Measurements from ENCODE around the gene CSTF2T. TPM values are rescaled to one million over a fixed set of nuclear protein-coding genes. Genes with fewer than 3 reads are reported as not detected.
A peak's percentile ranks its signal among the peaks of the same experiment; 100 is the strongest.

Gene CSTF2T, protein sequence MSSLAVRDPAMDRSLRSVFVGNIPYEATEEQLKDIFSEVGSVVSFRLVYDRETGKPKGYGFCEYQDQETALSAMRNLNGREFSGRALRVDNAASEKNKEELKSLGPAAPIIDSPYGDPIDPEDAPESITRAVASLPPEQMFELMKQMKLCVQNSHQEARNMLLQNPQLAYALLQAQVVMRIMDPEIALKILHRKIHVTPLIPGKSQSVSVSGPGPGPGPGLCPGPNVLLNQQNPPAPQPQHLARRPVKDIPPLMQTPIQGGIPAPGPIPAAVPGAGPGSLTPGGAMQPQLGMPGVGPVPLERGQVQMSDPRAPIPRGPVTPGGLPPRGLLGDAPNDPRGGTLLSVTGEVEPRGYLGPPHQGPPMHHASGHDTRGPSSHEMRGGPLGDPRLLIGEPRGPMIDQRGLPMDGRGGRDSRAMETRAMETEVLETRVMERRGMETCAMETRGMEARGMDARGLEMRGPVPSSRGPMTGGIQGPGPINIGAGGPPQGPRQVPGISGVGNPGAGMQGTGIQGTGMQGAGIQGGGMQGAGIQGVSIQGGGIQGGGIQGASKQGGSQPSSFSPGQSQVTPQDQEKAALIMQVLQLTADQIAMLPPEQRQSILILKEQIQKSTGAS
- total RNA-seq (2014; rRNA removed) = 24.0 and 24.9 TPM in 2 replicates
- polyA plus RNA-seq (2012) = 10.4 TPM

DNA sequence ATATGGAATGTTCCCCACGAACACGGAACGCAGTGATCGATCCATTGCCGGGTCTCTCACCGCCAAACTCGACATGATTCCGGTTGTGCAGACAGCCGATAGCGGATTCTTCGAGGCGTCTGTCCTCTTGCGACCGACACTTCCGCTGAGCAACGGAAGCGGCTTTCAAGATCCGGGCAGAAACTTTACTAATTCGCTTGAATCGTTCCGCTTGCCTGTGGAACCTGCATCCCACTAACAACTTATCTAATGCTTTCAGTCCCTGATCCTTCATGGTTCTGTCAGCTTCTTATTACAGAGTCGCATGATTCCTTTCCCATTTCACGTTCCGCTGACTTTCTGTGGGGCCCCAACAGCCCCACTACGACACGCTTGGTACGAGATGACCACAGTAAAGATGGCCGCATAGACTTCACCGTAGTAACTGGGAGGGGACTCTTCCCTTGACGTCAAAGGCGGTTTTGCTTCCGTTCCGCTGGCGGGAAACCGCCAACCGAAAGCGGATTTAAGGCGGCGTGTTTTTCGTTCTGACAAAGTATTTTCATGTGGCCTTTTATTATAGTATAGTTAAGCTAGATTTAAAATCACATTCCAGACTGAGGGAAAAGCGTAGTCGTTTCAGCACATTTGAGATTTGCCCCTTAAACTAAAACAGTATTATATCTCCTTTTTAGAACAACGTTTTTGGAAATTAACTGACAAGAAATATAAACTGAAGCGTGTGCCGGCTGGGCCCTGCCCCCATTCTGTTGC lies at the start of gene CSTF2T:
TSS of gene CSTF2T (minus strand) at position 121 of the 753 bp plus-strand sequence. CDS start at position 75, 46 bp downstream.
- DNase-seq (ENCODE audit: low read depth) = peak; percentile 93

DNA sequence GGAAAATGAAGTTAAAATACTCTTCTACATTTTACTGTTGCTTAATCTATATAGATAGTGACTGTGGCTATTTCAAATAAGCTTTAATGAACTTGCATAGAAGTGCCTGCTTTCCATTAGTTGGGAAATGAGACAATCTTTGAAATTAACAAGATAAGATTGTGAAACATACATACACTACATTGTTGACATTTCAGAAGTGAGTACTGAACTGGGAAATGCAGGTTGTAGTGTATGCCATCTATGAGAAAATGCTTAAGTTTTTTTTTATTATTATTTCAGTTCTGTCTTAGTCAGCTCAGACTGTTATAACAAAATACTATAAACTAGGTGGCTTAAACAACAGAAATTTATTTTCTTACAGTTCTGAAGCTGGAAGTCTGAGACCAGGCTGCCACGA lies 49.6 kb upstream of the CSTF2T start:
- DNase-seq (ENCODE audit: low read depth) = no peak

DNA sequence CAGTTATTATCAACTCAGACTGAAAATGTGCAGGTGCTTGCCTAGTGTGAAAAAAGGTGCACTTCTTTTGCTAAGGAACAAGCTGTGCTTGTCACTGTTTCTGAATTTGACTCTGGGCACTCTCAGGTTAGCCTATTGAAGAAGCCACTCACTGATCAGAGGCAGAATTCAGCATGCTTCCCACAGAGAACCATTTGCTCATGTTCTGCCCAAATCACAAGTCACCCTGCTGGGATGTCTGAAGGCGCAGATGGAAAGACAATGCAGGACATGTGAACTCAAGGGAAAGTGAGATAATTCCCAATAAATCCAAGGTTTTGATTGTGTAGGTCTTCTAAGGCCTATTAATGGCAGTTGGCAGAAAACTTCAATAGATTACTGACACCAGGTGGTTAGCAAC lies 47.8 kb upstream of the CSTF2T start:
- DNase-seq (ENCODE audit: low read depth) = no peak

DNA sequence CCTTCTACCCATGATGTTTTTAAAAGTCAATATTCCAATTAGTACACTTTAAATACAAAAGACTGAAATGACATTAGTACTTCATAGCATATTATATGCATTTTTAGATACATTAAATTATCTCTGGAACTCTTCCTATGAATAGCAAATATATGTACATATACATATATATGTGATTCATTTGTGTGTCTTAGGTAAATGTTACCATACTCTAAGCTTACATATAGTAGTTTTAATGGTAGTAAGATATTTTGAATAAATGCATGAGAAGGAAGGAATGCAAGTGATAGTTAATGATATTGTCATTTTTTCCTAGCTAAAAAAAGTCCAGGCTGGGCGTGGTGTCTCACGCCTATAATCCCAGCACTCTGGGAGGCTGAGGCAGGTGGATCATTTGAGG lies 46.0 kb upstream of the CSTF2T start:
- DNase-seq (ENCODE audit: low read depth) = no peak

DNA sequence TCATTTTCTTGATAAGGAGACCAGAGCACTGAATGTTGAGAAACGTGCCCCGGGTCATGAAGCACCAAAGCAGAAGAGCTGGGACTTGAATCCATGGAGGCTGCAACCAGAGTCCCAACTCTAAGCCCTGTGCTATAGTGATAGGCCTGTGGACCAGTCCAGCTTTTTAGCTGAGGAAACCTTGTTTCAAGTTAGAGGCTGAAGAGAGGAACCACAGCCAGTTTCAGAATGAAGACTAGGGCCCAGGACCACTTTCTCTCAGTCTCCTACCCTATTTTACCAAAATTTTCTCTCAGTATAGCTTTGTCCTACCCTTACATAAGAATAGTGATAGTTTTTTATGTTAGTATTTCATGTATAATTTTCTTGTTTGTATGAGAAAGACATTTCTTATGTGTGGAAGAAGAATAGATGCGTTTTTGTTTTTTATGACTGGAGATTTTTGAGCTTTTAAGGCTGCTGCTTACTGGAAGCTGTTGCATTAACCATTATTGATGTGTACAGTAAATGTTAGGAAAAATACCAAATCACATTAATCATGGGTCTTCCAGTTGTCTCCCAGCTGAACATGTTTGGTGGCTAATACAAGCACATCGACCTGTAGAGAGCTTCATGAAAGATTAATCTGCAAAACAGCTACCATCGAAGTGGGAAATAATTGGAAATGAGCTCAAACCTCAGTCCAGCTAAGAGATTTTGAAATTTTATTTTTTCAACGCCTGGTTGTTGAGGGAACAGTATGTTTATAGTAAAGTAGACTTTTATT lies 45.0 kb upstream of the CSTF2T start:
- DNase-seq (ENCODE audit: low read depth) = no peak

DNA sequence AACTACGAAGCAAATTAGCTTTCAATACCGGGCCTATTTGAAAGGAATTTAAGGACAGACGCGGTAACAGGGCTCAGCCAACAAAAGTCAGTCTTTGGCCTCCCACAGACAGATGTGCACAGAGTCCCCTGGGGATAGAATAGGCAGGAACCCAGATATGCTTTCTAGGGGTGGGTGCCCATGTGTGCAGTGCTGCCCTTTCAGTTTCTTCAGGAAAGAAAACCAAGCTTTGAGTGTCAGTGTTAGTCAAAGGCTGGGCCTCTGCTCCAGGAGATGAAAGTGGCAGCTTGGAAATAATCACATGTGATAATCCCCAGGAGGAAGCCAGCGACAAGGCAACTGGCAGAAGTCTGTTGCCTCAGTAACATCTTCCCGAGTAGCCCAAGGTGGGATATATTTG lies 43.8 kb upstream of the CSTF2T start:
- DNase-seq (ENCODE audit: low read depth) = peak; percentile 27

DNA sequence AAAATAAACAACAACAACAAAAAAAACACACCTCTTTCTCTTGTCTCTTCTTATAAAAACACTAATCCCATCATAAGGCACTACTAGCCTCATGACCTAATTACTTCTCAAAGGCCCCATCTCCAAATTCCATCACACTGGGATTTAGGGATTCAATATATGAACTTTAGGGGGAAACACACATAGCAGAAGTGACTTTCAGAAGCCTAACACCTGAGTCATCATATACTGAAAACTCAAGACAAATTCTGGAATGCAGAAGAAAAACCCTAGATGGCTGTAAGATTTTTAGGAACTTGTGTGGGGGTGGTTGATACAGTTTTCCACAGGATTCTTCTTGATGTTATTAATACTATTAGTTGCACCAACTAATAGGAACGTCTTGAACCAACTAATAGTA lies 33.7 kb upstream of the CSTF2T start:
- peak; percentile 21 for DNase-seq (ENCODE audit: low read depth)

DNA sequence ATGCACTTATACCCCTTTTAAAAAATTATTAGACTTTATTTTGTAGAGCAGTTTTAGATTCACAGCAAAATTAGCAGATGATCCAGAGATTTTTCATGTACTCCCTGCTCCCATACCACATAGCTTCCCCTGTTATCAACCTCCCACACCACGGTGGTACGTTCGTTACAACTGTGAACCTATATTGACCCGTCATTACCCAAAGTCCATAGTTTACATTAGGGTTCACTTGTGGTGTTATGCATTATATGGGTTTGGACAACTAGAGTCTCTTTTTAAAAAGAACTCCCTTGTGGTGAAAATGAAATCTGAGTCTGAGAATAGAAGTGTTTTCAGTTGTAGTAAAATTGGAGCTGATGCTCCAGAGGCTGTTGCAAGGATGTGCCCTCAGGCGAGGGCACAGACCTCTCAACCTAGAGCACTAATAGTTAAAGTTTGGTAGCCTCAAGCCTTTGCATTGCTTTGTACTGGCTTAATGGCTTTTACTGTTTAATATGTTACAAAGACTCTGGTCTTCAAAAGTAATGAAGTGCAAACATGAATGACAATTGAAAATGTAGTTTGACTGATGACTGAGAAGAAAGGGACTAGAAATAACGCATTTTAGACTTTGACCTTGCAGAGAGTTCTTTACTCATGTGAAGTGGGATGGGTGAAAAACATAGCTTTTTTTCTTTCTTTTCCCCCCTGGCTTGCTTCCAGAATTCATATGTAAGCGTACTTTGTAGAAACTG lies 30.6 kb upstream of the CSTF2T start:
- no peak for DNase-seq (ENCODE audit: low read depth)

DNA sequence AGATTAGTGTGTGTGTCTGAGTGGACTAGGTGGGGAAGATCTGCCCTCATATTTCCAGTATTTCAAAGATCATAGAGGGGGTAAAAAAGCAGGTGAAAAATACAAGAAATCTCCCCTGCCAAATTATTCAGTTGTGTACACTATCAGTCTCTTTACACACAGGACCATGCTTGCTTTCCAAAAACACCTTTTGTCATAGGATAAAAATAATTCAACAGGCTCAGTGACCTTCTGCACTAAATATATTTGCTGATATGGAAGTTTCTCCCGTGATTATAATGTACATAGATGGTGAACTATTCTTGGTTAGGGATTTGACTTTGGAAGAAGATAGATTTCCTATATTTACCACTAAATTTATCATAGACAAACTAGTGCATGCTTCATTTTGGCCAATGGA lies 24.6 kb upstream of the CSTF2T start:
- DNase-seq (ENCODE audit: low read depth) = no peak

DNA sequence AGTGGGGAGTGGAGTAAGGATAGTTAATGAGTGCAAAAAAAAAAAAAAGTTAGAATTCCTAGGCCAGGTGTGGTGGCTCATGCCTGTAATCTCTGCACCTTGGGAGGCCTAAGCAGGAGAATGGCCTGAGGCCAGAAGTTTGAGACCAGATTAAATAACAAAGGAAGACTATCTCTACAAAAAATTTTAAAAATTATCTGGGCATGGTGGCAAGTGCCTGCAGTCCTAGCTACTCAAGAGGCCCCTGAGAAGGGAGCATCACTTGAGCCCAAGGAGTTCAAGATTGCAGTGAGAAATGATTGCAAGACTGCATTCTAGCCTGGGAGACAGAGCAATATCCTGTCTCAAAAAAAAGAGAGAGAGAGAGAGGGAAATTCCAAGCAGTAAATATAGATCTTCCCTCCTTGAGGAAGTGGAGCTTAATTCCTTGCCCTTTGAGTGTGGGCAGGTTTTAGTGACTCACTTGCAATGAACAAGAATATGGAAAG lies 19.5 kb upstream of the CSTF2T start:
- DNase-seq (ENCODE audit: low read depth) = peak; percentile 32

DNA sequence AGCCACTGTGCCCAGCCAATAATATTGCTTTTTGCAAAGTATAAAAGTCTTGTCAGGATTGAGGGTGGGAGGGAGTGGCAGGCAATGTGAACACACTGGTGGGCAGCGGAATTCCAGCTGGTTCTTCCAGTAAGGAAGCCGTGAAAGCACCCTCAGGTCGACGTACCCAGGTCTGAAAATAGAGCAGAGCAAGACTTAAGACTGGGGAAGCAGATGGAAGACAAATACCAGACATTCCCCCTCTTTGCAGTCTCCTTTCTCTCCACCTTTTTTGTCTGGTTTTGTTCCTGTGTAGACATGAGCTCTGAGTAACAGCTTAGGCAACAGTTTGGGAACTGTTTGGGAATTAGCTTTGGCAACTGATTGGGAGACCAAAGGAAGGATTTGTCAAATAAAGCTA lies 17.6 kb upstream of the CSTF2T start:
- no peak for DNase-seq (ENCODE audit: low read depth)

DNA sequence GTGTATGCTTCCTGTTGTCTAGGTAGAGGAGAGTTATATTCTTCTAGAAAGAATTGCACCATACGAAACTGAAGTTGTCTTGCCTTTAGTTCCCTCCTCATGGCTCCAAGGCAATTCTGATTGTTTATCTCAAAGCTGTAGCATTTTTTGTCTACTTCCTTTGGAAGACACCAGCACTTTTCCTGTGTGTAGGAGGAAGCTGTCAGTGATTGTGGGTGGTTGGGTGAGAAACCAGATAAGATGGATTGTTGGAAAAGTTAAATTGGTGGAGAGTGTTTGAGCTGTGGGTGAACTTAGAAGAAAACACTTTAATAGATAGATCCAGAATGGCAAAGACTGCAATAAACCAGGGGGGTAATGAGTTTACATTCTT lies 12.1 kb upstream of the CSTF2T start:
- DNase-seq (ENCODE audit: low read depth) = no peak

DNA sequence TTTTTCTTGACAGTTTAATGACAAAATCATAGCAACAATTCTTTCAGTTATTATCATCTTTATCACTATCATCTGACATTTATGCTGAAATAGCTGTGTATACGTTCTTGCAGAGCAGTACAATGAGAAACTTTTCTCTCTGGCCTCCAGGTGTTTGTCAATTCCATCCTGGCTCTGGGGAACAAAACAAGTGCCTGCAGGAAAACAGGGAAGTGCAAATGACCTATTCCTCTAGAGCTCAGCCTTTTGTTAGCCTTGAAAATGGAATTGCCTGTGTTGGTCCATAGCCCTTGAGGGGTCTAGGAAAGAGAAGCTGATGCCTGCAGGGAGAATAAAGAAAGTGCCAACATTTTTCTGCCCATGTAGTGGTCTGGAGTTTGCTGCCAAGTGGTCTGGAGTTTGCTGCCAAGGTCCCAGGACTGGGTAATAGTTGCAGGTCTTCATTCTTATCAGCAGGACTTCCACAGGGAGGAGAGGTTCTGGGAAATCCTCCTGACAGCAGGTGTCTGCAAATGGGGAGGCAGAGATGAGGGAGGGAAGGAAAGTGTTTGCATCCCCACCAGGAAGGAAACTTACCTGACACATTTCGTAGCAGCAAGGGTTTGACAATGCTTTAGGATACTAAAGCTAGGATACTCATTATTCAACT lies 10.1 kb upstream of the CSTF2T start:
- DNase-seq (ENCODE audit: low read depth) = no peak

DNA sequence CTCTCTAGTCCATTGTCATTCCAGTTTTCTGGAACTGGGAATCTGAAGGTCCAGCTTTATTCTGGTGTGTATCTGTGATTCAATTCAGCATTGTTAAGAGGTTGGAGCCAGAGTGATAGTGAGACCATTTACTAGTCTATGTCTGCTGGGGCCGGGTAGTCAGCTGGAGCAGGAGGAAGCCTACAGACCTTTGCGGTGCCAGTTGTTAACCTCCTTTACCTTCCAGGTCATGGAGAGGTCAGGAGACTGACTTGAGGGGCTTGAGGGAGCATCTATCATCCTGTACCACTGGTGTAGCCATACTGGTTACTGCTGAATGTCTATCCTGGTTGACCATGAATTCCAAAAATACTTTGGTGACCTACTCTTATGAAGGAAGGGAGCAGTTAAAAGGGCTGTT lies 9.2 kb upstream of the CSTF2T start:
- DNase-seq (ENCODE audit: low read depth) = no peak

DNA sequence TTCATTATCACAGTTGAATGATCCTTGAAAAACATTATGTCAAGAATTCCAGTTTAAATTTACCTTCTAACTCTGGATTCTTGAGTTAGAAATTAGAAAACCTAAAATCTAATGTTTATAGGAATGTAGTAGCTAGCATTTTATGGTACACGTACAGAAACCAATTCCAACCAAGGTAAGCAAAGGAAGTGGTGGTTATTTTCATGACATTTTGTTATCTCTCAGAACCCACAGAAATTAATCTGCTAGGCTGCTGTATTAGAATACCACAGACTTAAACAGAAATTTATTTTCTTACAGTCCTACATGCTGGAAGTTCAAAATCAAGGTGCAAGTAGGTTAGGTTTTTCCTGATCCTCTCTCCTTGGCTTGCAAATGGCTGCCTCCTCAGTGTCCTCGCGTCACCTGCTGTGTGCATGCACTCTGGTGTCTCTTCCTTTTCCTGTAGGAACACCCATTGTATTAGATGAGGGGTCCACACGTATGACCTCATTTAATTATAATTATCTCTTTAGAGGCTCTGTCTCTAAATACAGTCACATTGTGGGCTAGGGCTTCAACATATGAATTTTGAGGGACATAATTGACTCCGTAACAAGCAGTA lies 8.5 kb upstream of the CSTF2T start:
- DNase-seq (ENCODE audit: low read depth) = no peak

DNA sequence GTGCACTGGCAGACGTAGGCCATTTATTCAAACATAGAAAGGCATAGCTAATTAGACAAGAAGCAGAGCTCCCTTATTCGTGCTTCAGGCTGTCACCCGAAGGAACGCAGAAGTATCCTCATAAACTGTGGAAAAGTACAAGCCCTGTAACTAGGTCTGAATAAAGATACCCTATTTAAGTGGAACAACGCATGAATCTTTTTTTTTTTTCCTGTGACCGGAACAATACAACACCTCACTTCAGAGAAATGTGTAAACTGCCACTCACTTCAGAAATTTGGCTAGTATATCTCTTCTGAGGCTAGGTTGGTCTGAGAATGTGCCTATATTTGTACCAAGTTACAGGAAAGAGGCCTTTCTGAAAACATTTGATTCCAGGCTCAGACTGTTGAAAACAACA lies 8.0 kb upstream of the CSTF2T start:
- no peak for DNase-seq (ENCODE audit: low read depth)

DNA sequence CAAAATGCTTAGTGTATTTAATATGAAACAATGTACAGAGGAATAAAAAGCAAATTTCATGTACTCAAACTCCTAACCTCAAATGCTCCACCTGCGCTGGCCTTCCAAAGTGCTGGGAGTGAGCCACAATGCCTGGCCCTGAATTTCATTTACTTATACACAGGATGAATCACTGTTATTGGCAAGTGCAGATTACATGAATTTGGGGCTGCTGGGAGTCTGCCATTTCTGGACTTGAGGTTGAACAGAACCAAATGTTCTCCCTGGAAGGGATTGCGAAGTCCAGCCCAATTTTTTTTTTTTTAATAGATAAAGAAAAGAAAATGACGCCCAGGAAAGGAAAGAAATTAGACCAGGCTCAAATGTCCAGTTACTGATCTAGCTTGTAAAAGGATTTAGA lies 6.8 kb upstream of the CSTF2T start:
- DNase-seq (ENCODE audit: low read depth) = peak; percentile 10

DNA sequence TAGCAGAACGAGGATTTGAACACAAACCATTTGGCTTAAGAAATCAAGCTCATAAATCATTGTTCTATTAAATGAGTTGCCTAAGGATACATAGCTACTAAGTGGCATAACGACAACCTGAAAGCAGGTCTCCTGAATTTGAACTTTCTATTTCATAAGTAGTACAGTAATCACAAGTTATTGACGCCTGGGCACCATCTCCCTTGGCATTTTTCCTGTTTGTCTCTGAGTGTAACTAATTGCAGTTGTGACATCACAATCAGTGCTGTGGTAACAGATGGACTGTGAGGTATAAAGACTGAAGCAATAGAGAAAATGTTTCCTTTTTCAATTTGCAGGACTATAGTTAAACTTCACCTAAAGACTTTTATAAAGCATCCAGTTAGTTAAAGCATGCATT lies 6.4 kb upstream of the CSTF2T start:
- no peak for DNase-seq (ENCODE audit: low read depth)

DNA sequence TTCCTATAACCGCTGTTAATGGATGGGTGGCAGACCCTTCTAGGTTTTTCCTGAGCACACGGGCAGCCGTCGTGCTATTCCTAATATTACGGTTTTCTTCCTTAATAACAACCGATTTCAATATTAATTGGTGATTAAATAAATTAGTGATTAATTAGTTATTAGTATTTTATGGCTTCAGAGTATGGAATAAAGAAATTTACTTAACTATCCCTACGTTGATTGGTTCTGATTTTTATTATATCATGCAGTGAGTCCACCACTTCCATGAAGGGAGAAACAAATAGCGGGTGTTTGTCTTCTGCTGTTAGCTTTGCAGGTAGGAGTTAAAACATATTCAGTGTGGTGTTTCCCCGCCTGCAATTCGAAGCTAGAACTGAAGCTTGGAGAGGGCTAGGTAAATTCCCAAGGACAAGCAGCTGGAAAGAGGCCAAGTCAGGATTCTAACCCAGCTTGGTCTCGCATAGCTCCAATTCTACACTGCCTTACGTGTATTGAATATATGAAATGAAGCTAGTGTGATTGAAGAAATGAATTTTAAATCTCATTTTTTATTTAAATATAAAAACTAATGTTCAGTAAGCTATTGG lies 928 bp upstream of the CSTF2T start:
- DNase-seq (ENCODE audit: low read depth) = peak; percentile 22

DNA sequence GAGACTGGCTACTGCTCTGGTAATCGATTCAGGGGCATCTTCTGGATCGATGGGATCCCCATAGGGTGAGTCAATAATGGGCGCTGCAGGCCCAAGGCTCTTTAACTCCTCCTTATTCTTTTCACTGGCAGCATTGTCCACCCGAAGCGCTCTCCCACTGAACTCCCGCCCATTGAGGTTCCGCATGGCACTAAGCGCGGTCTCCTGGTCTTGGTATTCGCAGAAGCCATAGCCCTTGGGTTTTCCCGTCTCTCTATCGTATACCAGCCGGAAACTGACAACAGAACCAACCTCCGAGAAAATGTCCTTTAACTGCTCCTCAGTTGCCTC lies 285 bp downstream of the CSTF2T start:
- DNase-seq (ENCODE audit: low read depth) = no peak
